Fibroblast of lung (primary cell): ENCODE measurements around the gene SPEG.

Source experiments
- EZH2 ChIP-seq: IDR thresholded peaks from 2 replicates; pipeline ENCODE4 v1.5.1; 2012; ENCODE audit warnings: low read length, control low read depth, mild to moderate bottlenecking; ENCODE audit errors: missing control alignments
- TF ChIP-seq, protein P1 (sequence below), 2 donors: IDR thresholded peaks in 1 of 2; conservative IDR thresholded peaks in 1 of 2; 1 replicate in 1 of 2; 2 replicates in 1 of 2; pipeline ENCODE4 v1.5.1; 2011 to 2012; ENCODE audit warnings: low read length in 2 of 2, control low read depth in 1 of 2, inconsistent platforms in 1 of 2, low read depth in 1 of 2, mild to moderate bottlenecking in 1 of 2

DNA sequence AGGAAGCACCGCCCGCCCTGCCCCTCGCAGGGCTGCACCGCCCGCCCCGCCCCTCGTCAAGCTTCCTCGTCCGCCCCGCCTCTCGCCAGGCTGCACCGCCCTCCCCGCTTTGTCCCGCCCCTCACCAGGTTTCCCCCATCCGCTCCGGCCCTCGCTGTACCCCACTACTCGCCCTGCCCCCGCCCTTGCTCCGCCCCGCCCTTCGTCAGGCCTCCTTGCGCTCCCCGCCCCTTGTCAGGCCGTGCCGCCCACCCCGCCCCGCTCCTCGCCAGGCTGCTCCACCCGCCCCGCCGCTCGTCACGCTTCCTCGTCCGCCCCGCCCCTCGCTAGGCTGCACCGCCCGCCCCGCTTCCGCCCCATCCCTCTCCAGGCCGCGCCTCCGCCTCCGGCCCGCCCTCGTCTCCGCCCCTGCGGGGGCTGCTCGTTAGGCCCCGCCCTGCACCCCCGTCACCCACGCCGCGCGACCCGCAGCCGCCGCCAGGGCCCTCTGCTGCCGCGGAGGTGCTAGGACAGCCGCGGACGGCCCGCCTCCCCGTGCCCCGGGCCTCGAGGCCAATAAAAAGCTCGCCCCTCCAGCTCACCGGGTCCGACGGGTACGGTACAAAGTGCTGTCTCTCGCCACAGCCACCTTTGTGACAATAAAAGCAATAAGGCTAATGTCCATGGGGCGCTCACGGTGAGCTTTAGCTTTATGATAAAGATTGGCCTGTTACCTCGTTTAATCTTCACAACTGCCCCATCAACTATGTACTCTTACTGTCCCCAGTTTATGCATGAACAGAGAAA is 46.3 kb upstream of the SPEG start:
- TF ChIP-seq, protein P1, sequence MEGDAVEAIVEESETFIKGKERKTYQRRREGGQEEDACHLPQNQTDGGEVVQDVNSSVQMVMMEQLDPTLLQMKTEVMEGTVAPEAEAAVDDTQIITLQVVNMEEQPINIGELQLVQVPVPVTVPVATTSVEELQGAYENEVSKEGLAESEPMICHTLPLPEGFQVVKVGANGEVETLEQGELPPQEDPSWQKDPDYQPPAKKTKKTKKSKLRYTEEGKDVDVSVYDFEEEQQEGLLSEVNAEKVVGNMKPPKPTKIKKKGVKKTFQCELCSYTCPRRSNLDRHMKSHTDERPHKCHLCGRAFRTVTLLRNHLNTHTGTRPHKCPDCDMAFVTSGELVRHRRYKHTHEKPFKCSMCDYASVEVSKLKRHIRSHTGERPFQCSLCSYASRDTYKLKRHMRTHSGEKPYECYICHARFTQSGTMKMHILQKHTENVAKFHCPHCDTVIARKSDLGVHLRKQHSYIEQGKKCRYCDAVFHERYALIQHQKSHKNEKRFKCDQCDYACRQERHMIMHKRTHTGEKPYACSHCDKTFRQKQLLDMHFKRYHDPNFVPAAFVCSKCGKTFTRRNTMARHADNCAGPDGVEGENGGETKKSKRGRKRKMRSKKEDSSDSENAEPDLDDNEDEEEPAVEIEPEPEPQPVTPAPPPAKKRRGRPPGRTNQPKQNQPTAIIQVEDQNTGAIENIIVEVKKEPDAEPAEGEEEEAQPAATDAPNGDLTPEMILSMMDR (conservative IDR thresholded peaks at IDR 0.05 in 1 of 2, IDR thresholded peaks at IDR 0.05 in 1 of 2; ENCODE audit: low read depth in 1 of 2, low read length in 2 of 2) = peak; percentile 33 to 37
- TF ChIP-seq EZH2 = no peak
